Tongue (tissue), 2 donors: ENCODE results near the gene GHITM. TPM values are rescaled to one million over a fixed set of nuclear protein-coding genes. Genes with fewer than 3 reads are reported as not detected.
A peak's percentile ranks its signal among the peaks of the same experiment; 100 is the strongest.
"Not testable (repeated sequence)": the region's sequence is repeated elsewhere in the genome, so short reads cannot be mapped to it uniquely, and the experiment has no call there.

Experiments used
- DNase-seq: peaks from one replicate; pipeline ENCODE4 v3.0.0-alpha.2; 2015
- total RNA-seq: library from RNA; depleted of rRNA; stranded (reverse); fragments of >200 nt; gene quantifications from one replicate; pipeline ENCODE4 v1.2.3, GENCODE V29; 2014

The GHITM gene
- total RNA-seq, 1 donor from 2014 or later, result 204 TPM

- DNase-seq, result peak; percentile 56
Observed at GRCh38 chr10:84148006-84148597, 8.8 kb downstream of the GHITM start.

GRCh38 chr10:84149854-84150253 lies 10.5 kb downstream of the GHITM start:
- no peak for DNase-seq

GRCh38 chr10:84152769-84153168 lies 13.5 kb downstream of the GHITM start:
- DNase-seq, result no peak

DNA sequence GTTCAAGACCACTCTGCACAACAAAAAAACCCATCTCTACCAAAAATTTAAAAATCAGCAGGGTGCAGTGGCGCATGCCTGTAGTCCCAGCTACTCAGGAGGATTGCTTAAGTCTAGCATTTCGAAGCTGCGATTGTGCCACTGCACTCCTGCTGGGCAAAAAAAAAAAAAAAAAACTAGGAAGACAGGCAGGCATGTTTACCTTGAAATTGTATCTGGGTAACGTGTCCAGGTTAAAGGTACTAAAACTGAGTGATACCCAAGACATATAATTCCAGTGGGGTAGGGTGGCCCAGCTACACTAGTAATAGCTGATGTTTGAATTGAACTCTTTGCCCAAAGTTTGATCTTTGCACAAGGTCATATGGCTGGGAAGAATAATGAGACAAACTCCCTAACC lies 16.2 kb downstream of the GHITM start:
- DNase-seq, result no peak

DNA sequence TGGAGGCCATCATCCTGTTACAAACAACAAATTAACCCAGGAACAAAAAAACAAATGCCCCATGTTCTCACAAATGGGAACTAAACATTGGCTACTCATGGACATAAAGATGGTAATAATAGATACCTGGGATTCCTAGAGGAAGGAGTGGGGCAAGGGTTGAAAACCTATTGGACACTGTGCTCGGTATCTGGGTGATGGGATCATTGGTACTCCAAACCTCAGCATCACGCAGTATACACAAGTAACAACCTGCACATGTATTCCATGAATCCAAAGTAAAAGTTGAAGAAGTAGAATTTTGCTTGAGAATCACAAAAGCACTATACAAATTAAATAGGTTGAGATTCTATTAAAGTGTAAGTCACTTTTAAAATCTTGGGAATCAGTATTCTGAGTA lies 16.7 kb downstream of the GHITM start:
- DNase-seq, result no peak

DNA sequence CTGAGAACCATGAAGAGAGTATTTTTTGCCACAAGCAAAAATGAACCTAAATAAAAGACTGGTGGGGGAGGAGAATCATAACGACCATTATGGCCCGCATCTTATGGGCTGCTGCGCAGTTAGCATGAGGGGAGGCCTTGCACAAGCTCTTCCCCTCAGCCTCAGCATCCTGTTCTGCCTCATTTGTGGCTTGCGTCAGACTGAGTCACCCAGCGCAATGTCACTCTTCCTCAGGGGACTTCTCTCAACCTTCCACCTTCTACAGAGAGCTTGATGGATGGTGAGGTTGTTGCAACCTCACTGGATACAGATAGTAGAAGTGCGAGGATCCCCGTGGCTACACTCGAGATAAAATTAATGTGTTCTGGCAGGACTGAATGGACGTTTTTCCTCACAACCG lies 17.5 kb downstream of the GHITM start:
- DNase-seq, result no peak

GRCh38 chr10:84158061-84158460 lies 18.8 kb downstream of the GHITM start:
- no peak for DNase-seq

GRCh38 chr10:84158550-84158949 lies 19.2 kb downstream of the GHITM start:
- no peak for DNase-seq

- no peak for DNase-seq
Observed at GRCh38 chr10:84159076-84159685, 19.9 kb downstream of the GHITM start.

GRCh38 chr10:84160663-84161362 lies 21.5 kb downstream of the GHITM start:
- no peak for DNase-seq

DNA sequence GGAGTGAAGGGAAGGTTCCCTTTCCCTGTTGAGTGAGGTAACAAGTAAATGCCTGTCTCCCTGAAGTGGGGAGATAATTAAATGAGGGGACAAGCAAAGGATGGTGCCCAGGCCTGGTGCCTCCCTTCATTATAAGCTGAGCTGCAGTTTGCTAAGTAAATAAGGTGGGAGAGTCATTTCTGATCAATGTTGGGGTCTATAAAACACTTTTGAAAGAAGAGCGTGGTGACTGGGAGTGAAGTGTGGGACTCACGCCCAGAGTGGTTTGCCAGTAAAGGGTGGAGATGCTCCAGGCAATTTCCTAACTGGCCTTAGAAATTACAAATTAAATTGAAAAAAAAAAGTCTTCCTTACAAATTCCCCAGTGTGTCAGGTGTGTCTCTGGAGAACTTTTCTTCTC lies 24.7 kb downstream of the GHITM start:
- no peak for DNase-seq

GRCh38 chr10:84164442-84164841 lies 25.1 kb downstream of the GHITM start:
- no peak for DNase-seq

DNA sequence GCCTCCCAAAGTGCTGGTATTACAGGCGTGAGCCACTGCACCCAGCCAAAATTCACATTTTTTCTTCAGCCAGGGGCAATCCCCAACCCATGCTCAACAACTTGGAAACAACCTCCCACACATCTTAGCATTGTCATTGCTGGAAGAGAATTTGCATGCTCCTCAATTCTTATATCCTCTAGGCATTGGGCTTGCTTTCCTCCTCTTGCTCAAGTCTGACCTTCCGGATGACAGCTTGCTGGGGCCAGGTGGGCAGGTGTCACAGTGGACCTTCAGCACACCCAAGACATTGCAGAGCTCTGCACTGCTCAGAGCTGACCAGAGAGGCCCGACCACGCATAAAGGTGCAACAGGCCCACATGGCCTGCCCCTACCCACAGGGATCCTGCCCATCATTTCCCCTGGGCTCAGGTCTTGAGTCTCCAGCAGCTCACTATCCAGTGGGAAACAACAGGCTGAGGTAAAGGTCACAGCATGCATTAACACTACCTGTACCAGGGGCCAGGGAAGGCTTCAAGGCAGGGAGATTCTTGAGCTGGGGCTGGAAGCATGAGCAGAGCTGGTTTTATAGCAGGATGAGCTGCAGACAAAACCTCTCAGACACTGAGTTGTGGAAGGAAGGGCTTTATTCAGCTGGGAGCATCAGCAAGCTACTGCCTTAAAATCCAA lies 27.4 kb downstream of the GHITM start:
- no peak for DNase-seq

DNA sequence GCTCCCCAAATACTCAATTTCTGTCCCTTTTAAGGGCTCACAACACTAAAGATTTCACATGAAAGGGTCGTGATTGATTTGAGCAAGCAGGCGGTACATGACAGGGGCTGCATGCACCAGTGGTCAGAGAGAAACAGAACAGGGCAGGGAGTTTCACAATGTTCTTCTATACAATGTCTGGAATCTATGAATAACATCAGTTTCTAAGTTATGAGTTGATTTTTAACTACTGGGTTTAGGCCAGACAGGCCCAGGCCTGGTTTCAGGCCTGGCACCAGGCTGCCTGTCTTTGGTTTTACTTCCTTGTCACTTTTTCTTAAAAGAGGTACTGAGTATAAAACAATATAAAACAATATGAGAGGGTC lies 28.0 kb downstream of the GHITM start:
- DNase-seq, result not testable (repeated sequence)

GRCh38 chr10:84168382-84168781 lies 29.1 kb downstream of the GHITM start:
- DNase-seq, result not testable (repeated sequence)

GRCh38 chr10:84171237-84171636 lies 31.9 kb downstream of the GHITM start:
- DNase-seq, result not testable (repeated sequence)

DNA sequence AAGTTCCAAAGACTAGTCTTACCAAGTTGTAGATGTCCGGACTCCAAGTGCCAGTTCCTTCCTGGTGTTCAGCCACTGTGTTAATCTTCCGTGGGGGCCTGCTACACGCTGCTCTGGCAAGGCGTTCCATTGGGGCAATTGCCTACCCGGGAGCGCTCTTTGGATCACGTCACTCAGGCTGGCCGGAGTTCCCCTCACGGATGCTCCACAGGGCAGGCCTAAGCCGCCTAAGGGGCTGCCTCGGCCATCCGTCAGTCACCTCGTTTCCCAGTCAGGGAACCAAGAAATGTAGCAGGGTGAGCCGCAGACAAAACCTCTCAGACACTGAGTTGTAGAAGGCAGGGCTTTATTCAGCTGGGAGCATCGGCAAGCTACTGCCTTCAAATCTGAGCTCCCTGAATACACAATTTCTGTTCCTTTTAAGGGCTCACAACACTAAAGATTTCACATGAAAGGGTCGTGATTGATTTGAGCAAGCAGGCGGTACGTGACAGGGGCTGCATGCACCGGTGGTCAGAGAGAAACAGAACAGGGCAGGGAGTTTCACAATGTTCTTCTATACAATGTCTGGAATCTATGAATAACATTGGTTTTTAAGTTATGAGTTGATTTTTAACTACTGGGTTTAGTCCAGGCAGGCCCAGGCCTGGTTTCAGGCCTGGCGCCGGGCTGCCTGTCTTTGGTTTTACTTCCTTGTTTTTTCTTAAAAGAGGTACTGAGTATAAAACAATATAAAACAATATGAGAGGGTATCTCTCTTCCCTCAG lies 32.6 kb downstream of the GHITM start:
- not testable (repeated sequence) for DNase-seq

GRCh38 chr10:84172467-84173356 lies 33.4 kb downstream of the GHITM start:
- DNase-seq, result no peak

GRCh38 chr10:84173501-84173929 lies 34.2 kb downstream of the GHITM start, which contains the start of gene GPR15LG:
TSS of gene GPR15LG (plus strand) at chr10:84173801. CDS start at chr10:84173852, 51 bp downstream.
- no peak for DNase-seq

DNA sequence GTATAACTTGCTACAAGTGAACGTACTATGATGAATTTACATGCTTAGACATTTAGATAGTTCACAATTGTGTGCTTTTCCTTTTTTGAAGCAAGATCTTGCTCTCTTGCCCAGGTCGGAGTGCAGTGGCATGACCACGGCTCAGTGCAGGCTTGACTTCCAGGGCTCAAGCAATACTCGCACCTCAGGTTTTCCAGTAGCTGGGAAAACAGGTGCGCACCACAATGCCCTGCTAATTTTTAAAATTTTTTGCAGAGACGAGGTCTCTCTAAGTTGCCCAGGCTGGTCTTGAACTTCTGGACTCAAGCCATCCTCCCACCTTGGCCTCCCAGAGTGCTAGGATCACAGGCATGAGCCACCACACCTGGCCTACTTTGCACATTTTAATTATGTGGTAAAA lies 36.1 kb downstream of the GHITM start:
- no peak for DNase-seq

DNA sequence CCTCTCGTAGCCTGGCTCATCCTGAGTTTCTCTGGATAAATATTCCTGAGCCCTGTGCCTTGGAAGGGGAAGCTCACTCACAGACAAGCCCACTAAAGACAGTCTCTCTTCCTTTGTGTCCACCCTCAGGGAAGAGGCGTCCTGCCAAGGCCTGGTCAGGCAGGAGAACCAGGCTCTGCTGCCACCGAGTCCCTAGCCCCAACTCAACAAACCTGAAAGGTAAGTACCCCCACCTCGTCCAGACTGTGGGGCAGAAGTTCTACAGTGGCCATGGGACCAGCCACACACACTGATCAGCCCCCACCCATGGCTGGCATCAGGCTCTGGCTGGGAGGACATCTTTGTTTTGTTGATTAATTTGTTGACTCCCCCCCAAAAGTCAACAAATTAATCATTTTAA lies 37.0 kb downstream of the GHITM start:
- no peak for DNase-seq
